CD4-positive, alpha-beta memory T cell (primary cell): ENCODE data around the gene DYSF. TPM values are rescaled to one million over a fixed set of nuclear protein-coding genes. Genes with fewer than 3 reads are reported as not detected.

Source experiments
- CTCF ChIA-PET: fragments of 350-600 bp; sonication (Branson Sonifier 250); formaldehyde crosslinking; loops from one replicate; lab custom pipeline; 2021; ENCODE audit warnings: inconsistent platforms; ENCODE audit not compliant: partially characterized antibody; lab: Charles Lee
- POLR2A ChIA-PET: fragments of 350-600 bp; sonication (Branson Sonifier 250); formaldehyde crosslinking; loops from one replicate; lab custom pipeline; 2021; ENCODE audit not compliant: partially characterized antibody; lab: Charles Lee
- DNase-seq, 5 donors: peaks; one replicate each; pipeline versions ENCODE4 v3.0.0 to v3.0.0-alpha.2; 2020 to 2022; ENCODE audit warnings: mixed read lengths in 1 of 5
- H3K27ac ChIP-seq: one replicate; pipeline ENCODE4 v1.7.0; 2013; ENCODE audit warnings: low read depth, low read length
- H3K27me3 ChIP-seq: 2 replicates; pipeline ENCODE4 v1.7.0; 2013; ENCODE audit warnings: mild to moderate bottlenecking, low read length, moderate library complexity; ENCODE audit not compliant: insufficient read depth
- H3K36me3 ChIP-seq: 2 replicates; pipeline ENCODE4 v1.7.0; 2013; ENCODE audit warnings: mild to moderate bottlenecking, low read length, moderate library complexity; ENCODE audit not compliant: insufficient read depth
- H3K4me1 ChIP-seq: 2 replicates; pipeline ENCODE4 v1.7.0; 2013; ENCODE audit warnings: mild to moderate bottlenecking, low read length, moderate library complexity; ENCODE audit not compliant: insufficient read depth
- H3K4me3 ChIP-seq, 2 donors: one replicate each; pipeline ENCODE4 v1.7.0; 2013; ENCODE audit warnings: low read length in 2 of 2, mild to moderate bottlenecking in 1 of 2
- H3K9me3 ChIP-seq, 2 donors: one replicate each; pipeline ENCODE4 v1.7.0; 2013; ENCODE audit warnings: low read length in 2 of 2, control low read depth in 1 of 2; ENCODE audit not compliant: control insufficient read depth in 1 of 2
- H3K27ac Mint-ChIP-seq, 7 donors: one replicate each; pipeline ENCODE4 v1.8.0; 2020 to 2021; ENCODE audit warnings: mixed read lengths in 7 of 7, mild to moderate bottlenecking in 6 of 7, inconsistent platforms in 3 of 7, moderate library complexity in 3 of 7
- H3K27me3 Mint-ChIP-seq, 2 donors: one replicate each; pipeline ENCODE4 v1.8.0; 2020 to 2021; ENCODE audit warnings: mixed read lengths in 2 of 2
- H3K36me3 Mint-ChIP-seq, 2 donors: one replicate each; pipeline ENCODE4 v1.8.0; 2020 to 2021; ENCODE audit warnings: mixed read lengths in 2 of 2, inconsistent platforms in 1 of 2, mild to moderate bottlenecking in 1 of 2
- H3K4me1 Mint-ChIP-seq, 4 donors: one replicate each; pipeline ENCODE4 v1.8.0; 2020 to 2021; ENCODE audit warnings: mixed read lengths in 4 of 4, mild to moderate bottlenecking in 1 of 4
- H3K4me3 Mint-ChIP-seq, 8 donors: one replicate each; pipeline ENCODE4 v1.8.0; 2020 to 2021; ENCODE audit warnings: mixed read lengths in 8 of 8, mild to moderate bottlenecking in 7 of 8, moderate library complexity in 6 of 8, inconsistent platforms in 3 of 8
- H3K9me3 Mint-ChIP-seq, 8 donors: one replicate each; pipeline ENCODE4 v1.8.0; 2020 to 2021; ENCODE audit warnings: mixed read lengths in 8 of 8, mild to moderate bottlenecking in 5 of 8, inconsistent platforms in 3 of 8, moderate library complexity in 1 of 8
- intact Hi-C: fragments of 100-400 bp; cut with micrococcal nuclease; formaldehyde crosslinking; loops from one replicate; pipeline ENCODE4 v1.15.1; 2023
- polyA plus RNA-seq, 2 donors: library from polyadenylated mRNA; unstranded; fragments of 300-500 nt; fragmentation: Illumina TruSeq; gene quantifications; one replicate each; pipeline ENCODE4 v1.2.3, GENCODE V29; 2021
- total RNA-seq, 2 experiments: library from RNA; stranded (reverse); gene quantifications; one replicate each; pipeline ENCODE4 v1.2.3, GENCODE V29; 2021

Gene DYSF
- total and polyA plus RNA-seq, 4 experiments from 2014 or later, result 0.28 to 0.49 TPM; not detected in 2

DNA sequence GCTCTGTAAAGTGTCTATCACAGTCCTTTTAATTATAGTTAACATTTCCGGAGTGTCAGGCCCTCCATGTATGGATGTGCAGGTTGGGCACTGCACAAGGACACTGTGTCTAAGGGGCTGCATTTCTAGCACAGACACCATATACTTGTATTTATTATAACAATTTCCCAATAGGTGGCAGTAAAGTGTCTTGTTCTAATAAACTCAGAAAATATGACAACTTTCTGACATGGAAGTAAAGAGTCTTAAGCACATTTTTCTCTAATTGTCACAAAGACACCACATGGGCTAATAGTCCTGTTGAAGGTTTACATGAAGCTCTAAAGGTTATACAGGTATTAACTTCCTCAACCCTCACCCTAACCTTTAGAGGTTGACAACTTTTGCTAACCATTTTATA, 156.6 kb downstream of the DYSF start:
- Histone ChIP-seq H3K27me3 (no peaks in the 10 kb centered on the region), H3K4me3 (no peak overlapping the region), H3K27ac (no peak overlapping the region), H3K9me3 (no peaks in the 10 kb centered on the region), H3K36me3 (no peaks in the 10 kb centered on the region), H3K4me1 (no peaks in the 10 kb centered on the region)
- no peak overlapping the region for H3K4me3 Mint-ChIP-seq
- peaks cover 0 to 11% of the 10 kb centered on the region in 2 donors for H3K27me3 Mint-ChIP-seq
- no peak for DNase-seq
- peaks cover 0 to 3% (median 2%) of the 10 kb centered on the region in 4 donors for H3K4me1 Mint-ChIP-seq
- H3K9me3 Mint-ChIP-seq, result no peaks in the 10 kb centered on the region
- ChIA-PET POLR2A (no interaction called here), CTCF (no interaction called here)
- H3K36me3 Mint-ChIP-seq, result no peaks in the 10 kb centered on the region
- H3K27ac Mint-ChIP-seq, result no peak overlapping the region
- intact Hi-C loops, result no loop called here

- Histone ChIP-seq H3K36me3 (no peaks in the 10 kb centered on the region), H3K27ac (no peak overlapping the region), H3K4me1 (no peaks in the 10 kb centered on the region), H3K4me3 (no peak overlapping the region), H3K9me3 (no peaks in the 10 kb centered on the region), H3K27me3 (no peaks in the 10 kb centered on the region)
- POLR2A ChIA-PET, result no interaction called here
- H3K4me1 Mint-ChIP-seq, result no peaks in the 10 kb centered on the region
- CTCF ChIA-PET, result no interaction called here
- intact Hi-C loops, result no loop called here
- H3K4me3 Mint-ChIP-seq, result no peak overlapping the region
- H3K27me3 Mint-ChIP-seq, result peaks cover under 1 to 10% of the 10 kb centered on the region in 2 donors
- DNase-seq, result no peak
- H3K27ac Mint-ChIP-seq, result no peak overlapping the region
- no peaks in the 10 kb centered on the region for H3K36me3 Mint-ChIP-seq
- no peaks in the 10 kb centered on the region for H3K9me3 Mint-ChIP-seq
Measured at GRCh38 chr2:71610671-71611070, 157.3 kb downstream of the DYSF start.

DNA sequence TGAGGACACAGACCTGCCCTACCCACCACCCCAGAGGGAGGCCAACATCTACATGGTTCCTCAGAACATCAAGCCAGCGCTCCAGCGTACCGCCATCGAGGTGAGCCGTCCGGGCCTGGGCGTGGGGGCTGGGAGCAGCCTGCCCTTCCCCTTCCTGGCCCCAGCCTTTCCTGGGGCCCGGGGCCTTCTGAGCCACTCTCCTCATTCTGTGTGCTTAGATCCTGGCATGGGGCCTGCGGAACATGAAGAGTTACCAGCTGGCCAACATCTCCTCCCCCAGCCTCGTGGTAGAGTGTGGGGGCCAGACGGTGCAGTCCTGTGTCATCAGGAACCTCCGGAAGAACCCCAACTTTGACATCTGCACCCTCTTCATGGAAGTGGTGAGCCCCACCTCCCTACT, 157.9 kb downstream of the DYSF start:
- Mint-ChIP-seq H3K9me3 (no peaks in the 10 kb centered on the region), H3K36me3 (no peaks in the 10 kb centered on the region), H3K27ac (no peak overlapping the region), H3K4me1 (no peaks in the 10 kb centered on the region), H3K27me3 (peaks cover 6 to 13% of the 10 kb centered on the region in 2 donors), H3K4me3 (no peak overlapping the region)
- Histone ChIP-seq H3K4me1 (no peaks in the 10 kb centered on the region), H3K4me3 (no peak overlapping the region), H3K27ac (no peak overlapping the region), H3K27me3 (no peaks in the 10 kb centered on the region), H3K36me3 (no peaks in the 10 kb centered on the region), H3K9me3 (no peaks in the 10 kb centered on the region)
- ChIA-PET POLR2A (no interaction called here), CTCF (no interaction called here)
- DNase-seq, result no peak
- intact Hi-C loops, result no loop called here

DNA sequence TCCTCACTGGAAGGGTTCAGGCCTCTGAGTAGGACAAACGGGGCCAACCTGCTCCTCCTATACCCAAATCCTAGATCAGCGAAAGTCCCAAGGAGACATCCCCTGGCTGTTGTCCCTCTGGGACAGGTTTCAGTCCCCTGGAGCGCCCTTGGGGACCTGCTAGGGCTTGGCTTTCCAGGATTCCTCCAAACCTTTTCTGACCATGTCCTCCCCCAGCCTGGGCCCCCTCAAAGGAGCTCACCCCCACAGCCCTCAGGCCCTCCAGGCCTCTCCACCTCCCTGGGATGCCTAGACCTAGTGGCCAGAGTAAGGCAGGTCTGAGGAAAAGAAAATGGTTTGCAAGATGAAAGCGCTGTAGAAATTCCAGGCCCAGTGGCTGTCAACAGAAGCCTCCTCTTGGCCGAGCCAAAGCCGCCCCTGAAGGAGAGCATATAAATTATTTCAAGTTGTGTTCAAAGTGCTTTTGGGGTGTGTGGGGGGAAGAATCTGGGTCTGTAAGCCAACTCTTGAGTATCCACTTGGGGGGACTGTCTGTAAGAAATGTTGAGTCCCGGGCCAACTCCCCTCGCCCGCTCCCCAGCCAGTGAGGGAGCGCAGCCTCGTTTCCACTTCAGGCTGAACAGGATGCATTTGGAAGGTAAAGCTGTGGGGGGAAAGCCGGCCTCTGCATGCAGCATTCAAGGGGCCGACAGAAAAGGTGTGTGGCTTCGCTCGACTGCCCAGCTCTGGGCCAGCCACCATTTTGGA, 158.6 kb downstream of the DYSF start:
- no peaks in the 10 kb centered on the region for H3K4me1 Mint-ChIP-seq
- Histone ChIP-seq H3K27me3 (no peaks in the 10 kb centered on the region), H3K36me3 (no peaks in the 10 kb centered on the region), H3K9me3 (no peaks in the 10 kb centered on the region), H3K27ac (no peak overlapping the region), H3K4me1 (no peaks in the 10 kb centered on the region), H3K4me3 (no peak overlapping the region)
- intact Hi-C loops, result no loop called here
- no peak overlapping the region for H3K27ac Mint-ChIP-seq
- no peak for DNase-seq
- H3K9me3 Mint-ChIP-seq, result no peaks in the 10 kb centered on the region
- no peak overlapping the region for H3K4me3 Mint-ChIP-seq
- peaks cover 7 to 12% of the 10 kb centered on the region in 2 donors for H3K27me3 Mint-ChIP-seq
- no peaks in the 10 kb centered on the region for H3K36me3 Mint-ChIP-seq
- ChIA-PET CTCF (no interaction called here), POLR2A (no interaction called here)

DNA sequence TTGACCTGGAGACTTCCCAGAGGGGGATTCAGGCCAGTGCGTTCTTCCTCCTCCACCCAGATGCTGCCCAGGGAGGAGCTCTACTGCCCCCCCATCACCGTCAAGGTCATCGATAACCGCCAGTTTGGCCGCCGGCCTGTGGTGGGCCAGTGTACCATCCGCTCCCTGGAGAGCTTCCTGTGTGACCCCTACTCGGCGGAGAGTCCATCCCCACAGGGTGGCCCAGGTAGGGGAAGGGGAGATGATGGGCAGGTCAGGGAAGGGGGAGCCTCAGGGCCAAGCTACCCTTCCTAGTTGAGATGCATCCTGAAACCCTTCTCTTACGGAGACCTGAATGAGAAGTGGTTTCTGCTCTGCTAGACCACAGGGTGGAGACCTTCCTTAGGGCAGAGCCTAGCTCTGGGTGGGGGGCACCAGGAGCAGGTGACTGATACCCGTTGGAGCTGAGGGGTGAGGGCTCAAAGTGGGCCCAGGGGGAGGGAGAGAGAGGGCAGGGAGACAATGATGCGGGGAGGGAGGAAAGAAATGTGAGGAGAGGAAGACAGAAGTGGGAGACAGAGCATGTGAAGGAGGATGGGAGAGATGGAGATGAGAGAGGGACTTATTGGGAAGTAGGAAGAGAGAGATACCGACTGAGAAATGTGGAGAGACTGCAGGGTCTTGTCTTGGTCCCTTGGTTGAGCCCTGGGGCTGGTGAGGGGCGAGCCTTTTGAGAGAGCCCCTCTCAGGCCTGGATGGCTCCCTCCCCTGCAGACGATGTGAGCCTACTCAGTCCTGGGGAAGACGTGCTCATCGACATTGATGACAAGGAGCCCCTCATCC, 159.4 kb downstream of the DYSF start:
- Histone ChIP-seq H3K27me3 (no peaks in the 10 kb centered on the region), H3K27ac (no peak overlapping the region), H3K4me3 (no peak overlapping the region), H3K9me3 (no peaks in the 10 kb centered on the region), H3K4me1 (no peaks in the 10 kb centered on the region), H3K36me3 (no peaks in the 10 kb centered on the region)
- intact Hi-C loops, result no loop called here
- H3K27me3 Mint-ChIP-seq, result peaks cover 7 to 12% of the 10 kb centered on the region in 2 donors
- no peaks in the 10 kb centered on the region for H3K9me3 Mint-ChIP-seq
- H3K27ac Mint-ChIP-seq, result no peak overlapping the region
- no peak overlapping the region for H3K4me3 Mint-ChIP-seq
- POLR2A ChIA-PET, result no interaction called here
- no peaks in the 10 kb centered on the region for H3K36me3 Mint-ChIP-seq
- no peak for DNase-seq
- H3K4me1 Mint-ChIP-seq, result no peaks in the 10 kb centered on the region
- CTCF ChIA-PET, result no interaction called here

DNA sequence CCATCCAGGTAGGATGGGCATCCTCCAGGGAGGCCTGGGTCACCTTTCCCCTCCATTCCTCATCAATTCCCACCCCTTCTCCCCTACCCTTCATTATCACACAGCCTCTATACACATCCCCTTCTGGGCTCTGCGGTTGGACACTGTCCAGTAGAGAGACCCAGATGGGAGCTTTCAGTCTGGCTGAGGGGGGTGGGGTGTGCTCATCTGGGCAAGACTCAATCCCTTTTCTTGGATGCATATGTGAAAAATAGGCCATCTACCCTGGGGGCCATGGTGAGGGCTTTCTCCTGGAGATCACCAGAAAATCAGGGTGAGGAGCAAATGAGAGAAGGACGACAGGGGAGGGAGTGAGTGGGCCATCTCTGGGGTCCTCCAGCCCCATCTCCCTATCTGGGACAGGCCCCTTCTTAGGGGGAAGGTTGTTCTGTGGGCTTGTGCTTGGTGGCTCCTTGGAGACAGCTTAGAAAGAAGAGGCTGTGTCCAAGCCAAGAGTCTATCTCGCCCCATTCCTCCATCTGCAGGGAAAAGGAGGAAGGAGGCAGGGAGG, 160.1 kb downstream of the DYSF start:
- intact Hi-C loops, result no loop called here
- Histone ChIP-seq H3K36me3 (no peaks in the 10 kb centered on the region), H3K4me1 (no peaks in the 10 kb centered on the region), H3K4me3 (no peak overlapping the region), H3K9me3 (no peaks in the 10 kb centered on the region), H3K27ac (no peak overlapping the region), H3K27me3 (no peaks in the 10 kb centered on the region)
- POLR2A ChIA-PET, result no interaction called here
- no peaks in the 10 kb centered on the region for H3K9me3 Mint-ChIP-seq
- no peak for DNase-seq
- peaks cover 7 to 12% of the 10 kb centered on the region in 2 donors for H3K27me3 Mint-ChIP-seq
- H3K4me3 Mint-ChIP-seq, result no peak overlapping the region
- CTCF ChIA-PET, result no interaction called here
- H3K4me1 Mint-ChIP-seq, result no peaks in the 10 kb centered on the region
- H3K27ac Mint-ChIP-seq, result no peak overlapping the region
- no peaks in the 10 kb centered on the region for H3K36me3 Mint-ChIP-seq
